HEK293 (cell line): ENCODE measurements around the gene ABLIM3.

Experiments
- CTCF ChIA-PET: fragments of 350-600 bp; formaldehyde crosslinking; extraction: SDS; loops from one replicate; lab custom pipeline; 2021; ENCODE audit warnings: antibody characterized with exemption; lab: Yijun Ruan, JAX
- POLR2A ChIA-PET: fragments of 300-600 bp; formaldehyde crosslinking; extraction: SDS; loops from one replicate; lab custom pipeline; 2020; ENCODE audit warnings: antibody characterized with exemption, inconsistent platforms; lab: Yijun Ruan, JAX
- H3K27ac ChIP-seq: fragments of 200-500 bp; sonication (Bioruptor generic); 2 replicates; pipeline ENCODE4 v1.5.1; 2014; ENCODE audit warnings: low read depth, low read length, control low read depth, inconsistent platforms; ENCODE audit errors: extremely low read depth
- H3K36me3 ChIP-seq, 2 experiments: fragments of 200-500 bp in 1 of 2; sonication (Bioruptor generic) in 1 of 2; 1 replicate in 1 of 2; 2 replicates in 1 of 2; pipeline ENCODE4 v1.5.1; 2014 to 2017; ENCODE audit warnings: inconsistent platforms in 2 of 2, low read length in 2 of 2; ENCODE audit not compliant: control insufficient read depth in 2 of 2, insufficient read depth in 1 of 2
- H3K4me1 ChIP-seq: fragments of 200-500 bp; sonication (Bioruptor generic); 2 replicates; pipeline ENCODE4 v1.5.1; 2014; ENCODE audit warnings: mild to moderate bottlenecking, low read length, inconsistent platforms; ENCODE audit not compliant: control insufficient read depth, insufficient read depth
- H3K4me3 ChIP-seq: 2 replicates; pipeline ENCODE4 v1.5.1; 2011; ENCODE audit warnings: low read depth, mild to moderate bottlenecking, control low read depth, low read length, moderate library complexity
- H3K9me3 ChIP-seq: fragments of 200-500 bp; sonication (Bioruptor generic); 2 replicates; pipeline ENCODE4 v1.5.1; 2014; ENCODE audit warnings: low read depth, low read length, inconsistent platforms; ENCODE audit not compliant: control insufficient read depth, insufficient read depth
- CTCF ChIP-seq: fragments of 450-650 bp; formaldehyde crosslinking; IDR thresholded peaks from 2 replicates; pipeline ENCODE4 v1.5.1; 2016; ENCODE audit warnings: missing biosample characterization, missing genetic modification characterization
- GLI4 ChIP-seq: fragments of 450-650 bp; formaldehyde crosslinking; IDR thresholded peaks from 2 replicates; pipeline ENCODE4 v1.5.1; 2016; ENCODE audit warnings: missing biosample characterization, missing genetic modification characterization
- GLIS2 ChIP-seq: fragments of 450-650 bp; formaldehyde crosslinking; IDR thresholded peaks from 2 replicates; pipeline ENCODE4 v1.5.1; 2016; ENCODE audit warnings: missing biosample characterization, missing genetic modification characterization
- KLF1 ChIP-seq: fragments of 450-650 bp; formaldehyde crosslinking; IDR thresholded peaks from 2 replicates; pipeline ENCODE4 v1.5.1; 2016; ENCODE audit warnings: missing biosample characterization, missing genetic modification characterization
- KLF16 ChIP-seq: fragments of 450-650 bp; formaldehyde crosslinking; IDR thresholded peaks from 2 replicates; pipeline ENCODE4 v1.5.1; 2017; ENCODE audit warnings: missing biosample characterization, missing genetic modification characterization
- OSR2 ChIP-seq: fragments of 450-650 bp; formaldehyde crosslinking; IDR thresholded peaks from 2 replicates; pipeline ENCODE4 v1.5.1; 2016; ENCODE audit warnings: missing biosample characterization, missing genetic modification characterization
- RBAK ChIP-seq: fragments of 450-650 bp; formaldehyde crosslinking; IDR thresholded peaks from 2 replicates; pipeline ENCODE4 v1.5.1; 2016; ENCODE audit warnings: missing biosample characterization, missing genetic modification characterization
- SALL2 ChIP-seq: fragments of 450-650 bp; formaldehyde crosslinking; IDR thresholded peaks from 2 replicates; pipeline ENCODE4 v1.5.0; 2017; ENCODE audit warnings: missing biosample characterization, mild to moderate bottlenecking, missing genetic modification characterization, borderline replicate concordance
- ZFHX2 ChIP-seq: fragments of 450-650 bp; formaldehyde crosslinking; conservative IDR thresholded peaks from 2 replicates; pipeline ENCODE4 v1.5.1; 2016; ENCODE audit warnings: missing biosample characterization, missing genetic modification characterization
- ZFP37 ChIP-seq: fragments of 450-650 bp; formaldehyde crosslinking; IDR thresholded peaks from 2 replicates; pipeline ENCODE4 v1.5.1; 2016; ENCODE audit warnings: missing biosample characterization, missing genetic modification characterization
- ZNF10 ChIP-seq: fragments of 450-650 bp; formaldehyde crosslinking; IDR thresholded peaks from 2 replicates; pipeline ENCODE4 v1.5.1; 2017; ENCODE audit warnings: missing biosample characterization, missing genetic modification characterization
- ZNF146 ChIP-seq: fragments of 450-650 bp; formaldehyde crosslinking; IDR thresholded peaks from 2 replicates; pipeline ENCODE4 v1.5.1; 2016; ENCODE audit warnings: missing biosample characterization, missing genetic modification characterization
- ZNF157 ChIP-seq: fragments of 450-650 bp; formaldehyde crosslinking; IDR thresholded peaks from 2 replicates; pipeline ENCODE4 v1.5.1; 2016; ENCODE audit warnings: missing biosample characterization, missing genetic modification characterization
- ZNF214 ChIP-seq: fragments of 450-650 bp; formaldehyde crosslinking; IDR thresholded peaks from 2 replicates; pipeline ENCODE4 v1.5.1; 2017; ENCODE audit warnings: missing biosample characterization, mild to moderate bottlenecking, missing genetic modification characterization, borderline replicate concordance
- ZNF362 ChIP-seq: fragments of 450-650 bp; formaldehyde crosslinking; IDR thresholded peaks from 2 replicates; pipeline ENCODE4 v1.5.1; 2016; ENCODE audit warnings: missing biosample characterization, missing genetic modification characterization
- ZNF701 ChIP-seq: fragments of 450-650 bp; formaldehyde crosslinking; IDR thresholded peaks from 2 replicates; pipeline ENCODE4 v1.5.1; 2016; ENCODE audit warnings: missing biosample characterization, missing genetic modification characterization
- TF ChIP-seq, protein P1 (sequence below): IDR thresholded peaks from 2 replicates; pipeline ENCODE4 v1.6.1; 2011; ENCODE audit warnings: mild to moderate bottlenecking, low read depth, low read length, borderline replicate concordance

Gene ABLIM3

DNA sequence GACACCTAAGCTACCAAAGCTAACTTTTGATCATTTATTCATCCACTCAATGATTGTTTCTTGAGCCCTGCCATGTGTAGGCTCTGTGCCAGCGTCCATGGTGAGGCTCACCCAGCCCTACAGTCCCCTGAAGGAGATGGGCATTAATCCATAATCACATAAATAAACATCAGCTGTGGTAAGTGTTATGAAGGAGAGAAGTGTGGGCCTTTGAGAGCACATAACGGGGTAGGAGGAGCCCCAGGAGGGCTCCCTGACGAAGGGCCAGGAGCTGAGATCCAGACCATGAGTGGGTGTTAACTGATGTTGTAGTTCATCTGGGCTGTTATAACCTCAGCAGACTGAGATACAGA, 76.5 kb downstream of the ABLIM3 start:
- Histone ChIP-seq H3K9me3 (no peaks in the 10 kb centered on the region), H3K4me3 (no peak overlapping the region), H3K4me1 (no peaks in the 10 kb centered on the region; the same call in 1 of the 2 replicates), H3K27ac (no peak overlapping the region), H3K36me3 (no peaks in the 10 kb centered on the region)
- CTCF ChIA-PET, result interaction anchor here (0.7 to 1.4 kb wide), 3 partner anchors 11 to 77 kb away, joined by 3 to 4 read pairs (median 4); partner anchors contain the start of gene ABLIM3
- TF ChIP-seq ZFHX2 (tag by site-specific recombination) (peak; percentile 47), KLF1 (tag by site-specific recombination) (no peak), ZNF10 (tag by site-specific recombination) (no peak), GLI4 (tag by site-specific recombination) (no peak)
- POLR2A ChIA-PET, result no interaction called here

- Histone ChIP-seq H3K9me3 (no peaks in the 10 kb centered on the region), H3K36me3 (no peaks in the 10 kb centered on the region), H3K4me1 (no peaks in the 10 kb centered on the region; the same call in 1 of the 2 replicates), H3K27ac (no peak overlapping the region), H3K4me3 (no peak overlapping the region)
- ChIA-PET CTCF (interaction anchor here (1.0 kb wide), 1 partner anchor 39 kb away, joined by 4 read pairs; no protein-coding TSS in a partner anchor), POLR2A (no interaction called here)
- no peak for TF ChIP-seq RBAK (tag by site-specific recombination)
- no peak for TF ChIP-seq CTCF (tag by site-specific recombination)
- TF ChIP-seq OSR2 (tag by site-specific recombination), result no peak
- TF ChIP-seq SALL2 (tag by site-specific recombination), result no peak
- TF ChIP-seq ZNF362 (tag by site-specific recombination), result no peak
- TF ChIP-seq ZNF146, result no peak
- no peak for TF ChIP-seq ZNF701
Observed at GRCh38 chr5:149219584-149219983, 78.3 kb downstream of the ABLIM3 start.

DNA sequence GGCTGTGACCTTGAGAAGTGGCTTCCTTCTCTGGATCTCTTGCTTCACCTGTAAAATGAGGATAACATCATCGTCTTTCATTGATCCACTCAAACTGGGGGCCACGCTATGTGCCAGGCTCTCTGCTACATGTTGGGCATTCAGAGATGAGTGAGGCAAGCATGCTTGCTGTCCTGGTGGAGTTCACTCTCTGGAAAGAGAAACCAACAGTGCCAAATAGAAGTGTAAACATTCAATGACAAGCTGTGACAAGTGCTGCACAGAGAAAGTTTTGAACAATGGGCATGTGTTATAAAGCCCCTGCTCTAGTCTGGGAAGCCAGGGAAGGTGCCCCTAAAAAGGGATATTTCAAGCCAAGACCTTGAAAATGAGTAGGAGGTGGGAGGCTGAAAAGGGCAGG, 79.5 kb downstream of the ABLIM3 start:
- ChIA-PET POLR2A (no interaction called here), CTCF (interaction anchor here (1.0 kb wide), 1 partner anchor 38 kb away, joined by 4 read pairs; no protein-coding TSS in a partner anchor)
- Histone ChIP-seq H3K4me1 (no peaks in the 10 kb centered on the region; the same call in 1 of the 2 replicates), H3K27ac (no peak overlapping the region), H3K9me3 (no peaks in the 10 kb centered on the region), H3K4me3 (no peak overlapping the region), H3K36me3 (no peaks in the 10 kb centered on the region)
- TF ChIP-seq GLIS2 (tag by site-specific recombination) (no peak), ZNF157 (tag by site-specific recombination) (no peak), KLF16 (tag by site-specific recombination) (no peak), ZFP37 (tag by site-specific recombination) (no peak), ZNF214 (tag by site-specific recombination) (no peak)
- TF ChIP-seq, protein P1, sequence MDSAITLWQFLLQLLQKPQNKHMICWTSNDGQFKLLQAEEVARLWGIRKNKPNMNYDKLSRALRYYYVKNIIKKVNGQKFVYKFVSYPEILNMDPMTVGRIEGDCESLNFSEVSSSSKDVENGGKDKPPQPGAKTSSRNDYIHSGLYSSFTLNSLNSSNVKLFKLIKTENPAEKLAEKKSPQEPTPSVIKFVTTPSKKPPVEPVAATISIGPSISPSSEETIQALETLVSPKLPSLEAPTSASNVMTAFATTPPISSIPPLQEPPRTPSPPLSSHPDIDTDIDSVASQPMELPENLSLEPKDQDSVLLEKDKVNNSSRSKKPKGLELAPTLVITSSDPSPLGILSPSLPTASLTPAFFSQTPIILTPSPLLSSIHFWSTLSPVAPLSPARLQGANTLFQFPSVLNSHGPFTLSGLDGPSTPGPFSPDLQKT, result no peak
- TF ChIP-seq, all 188 proteins: peak for 0
